ENCODE results near the gene ANKHD1.

- TF ChIP-seq CTCF (conservative IDR thresholded peaks at IDR 0.05 in 1 of 2, IDR thresholded peaks at IDR 0.05 in 1 of 2; ENCODE audit: low read depth in 1 of 2, low read length in 2 of 2) (no peak), EZH2 (IDR thresholded peaks at IDR 0.05; ENCODE audit: low read length, missing control alignments) (no peak)
Observed at GRCh38 chr5:140423609-140424008, 22.0 kb downstream of the ANKHD1 start.

Measured in fibroblast of lung (primary cell).